ENCODE measurements around the gene CRYGB. TPM values are rescaled to one million over a fixed set of nuclear protein-coding genes. Genes with fewer than 3 reads are reported as not detected.
A peak's percentile ranks its signal among the peaks of the same experiment; 100 is the strongest.

The CRYGB gene
- polyA plus RNA-seq, 1 of the 3 experiments (the other 2 are of a cell fraction): not detected

DNA sequence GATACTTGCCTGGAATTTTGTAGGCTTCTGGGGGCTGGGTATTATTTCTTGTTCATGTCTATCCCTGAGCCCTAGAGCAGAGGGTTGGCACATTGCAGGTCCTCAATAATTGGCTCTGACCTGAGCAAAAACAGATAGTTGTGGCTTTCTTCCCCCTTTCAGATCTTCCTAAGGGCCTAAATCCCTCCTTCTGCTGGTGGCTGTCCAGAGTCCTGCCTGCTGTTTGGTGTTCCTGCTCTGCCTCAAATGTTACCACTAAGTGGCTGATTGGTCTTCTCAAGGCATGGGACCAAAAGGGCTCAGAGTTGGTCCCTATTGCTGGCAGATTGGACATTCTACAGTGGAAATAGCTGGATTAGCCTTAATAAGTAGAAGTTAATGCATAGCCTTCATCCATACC is 1.1 kb upstream of the CRYGB start:
- Histone ChIP-seq H3K9me2 (no peaks in the 10 kb centered on the region), H3K4me3 (ENCODE audit: low read depth in 2 of 2, low read length in 1 of 2) (no peak overlapping the region), H3K9ac (no peak overlapping the region), H3K27me3 (ENCODE audit: insufficient read depth) (no peaks in the 10 kb centered on the region), H3K9me3 (no peaks in the 10 kb centered on the region), H3K4me1 (ENCODE audit: control insufficient read depth in 1 of 2, insufficient read depth in 2 of 2, low read depth in 1 of 2, low read length in 1 of 2) (peaks cover 6% of the 10 kb centered on the region in 2 experiments; a peak in 3 of 4 replicates), H3K4me2 (no peak overlapping the region), H3F3A (replicated peaks; ENCODE audit: insufficient read depth) (no peaks in the 10 kb centered on the region), H2AFZ (ENCODE audit: low read depth) (no peak overlapping the region), H3K79me2 (ENCODE audit: insufficient read depth) (no peaks in the 10 kb centered on the region), H3K27ac (ENCODE audit: low read depth in 2 of 2, low read length in 1 of 2) (no peak overlapping the region), H4K20me1 (ENCODE audit: insufficient read depth) (no peaks in the 10 kb centered on the region), H3K36me3 (replicated peaks in 1 of 2; ENCODE audit: control insufficient read depth in 1 of 2, insufficient read depth in 2 of 2, low read length in 1 of 2) (no peaks in the 10 kb centered on the region)
- CTCF ChIA-PET: interaction anchor here (1.0 to 2.2 kb wide), 2 partner anchors 28 to 108 kb away, joined by 6 to 7 read pairs; partner anchors contain the start of gene IDH1
- POLR2A ChIA-PET: no interaction called here
- DNase-seq: no peak
- TF ChIP-seq RFX5 (IDR thresholded peaks at IDR 0.05; ENCODE audit: low read length): no peak
- TF ChIP-seq, protein P1, sequence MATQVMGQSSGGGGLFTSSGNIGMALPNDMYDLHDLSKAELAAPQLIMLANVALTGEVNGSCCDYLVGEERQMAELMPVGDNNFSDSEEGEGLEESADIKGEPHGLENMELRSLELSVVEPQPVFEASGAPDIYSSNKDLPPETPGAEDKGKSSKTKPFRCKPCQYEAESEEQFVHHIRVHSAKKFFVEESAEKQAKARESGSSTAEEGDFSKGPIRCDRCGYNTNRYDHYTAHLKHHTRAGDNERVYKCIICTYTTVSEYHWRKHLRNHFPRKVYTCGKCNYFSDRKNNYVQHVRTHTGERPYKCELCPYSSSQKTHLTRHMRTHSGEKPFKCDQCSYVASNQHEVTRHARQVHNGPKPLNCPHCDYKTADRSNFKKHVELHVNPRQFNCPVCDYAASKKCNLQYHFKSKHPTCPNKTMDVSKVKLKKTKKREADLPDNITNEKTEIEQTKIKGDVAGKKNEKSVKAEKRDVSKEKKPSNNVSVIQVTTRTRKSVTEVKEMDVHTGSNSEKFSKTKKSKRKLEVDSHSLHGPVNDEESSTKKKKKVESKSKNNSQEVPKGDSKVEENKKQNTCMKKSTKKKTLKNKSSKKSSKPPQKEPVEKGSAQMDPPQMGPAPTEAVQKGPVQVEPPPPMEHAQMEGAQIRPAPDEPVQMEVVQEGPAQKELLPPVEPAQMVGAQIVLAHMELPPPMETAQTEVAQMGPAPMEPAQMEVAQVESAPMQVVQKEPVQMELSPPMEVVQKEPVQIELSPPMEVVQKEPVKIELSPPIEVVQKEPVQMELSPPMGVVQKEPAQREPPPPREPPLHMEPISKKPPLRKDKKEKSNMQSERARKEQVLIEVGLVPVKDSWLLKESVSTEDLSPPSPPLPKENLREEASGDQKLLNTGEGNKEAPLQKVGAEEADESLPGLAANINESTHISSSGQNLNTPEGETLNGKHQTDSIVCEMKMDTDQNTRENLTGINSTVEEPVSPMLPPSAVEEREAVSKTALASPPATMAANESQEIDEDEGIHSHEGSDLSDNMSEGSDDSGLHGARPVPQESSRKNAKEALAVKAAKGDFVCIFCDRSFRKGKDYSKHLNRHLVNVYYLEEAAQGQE (IDR thresholded peaks at IDR 0.05; ENCODE audit: low read depth, low read length): peak; percentile 78

DNA sequence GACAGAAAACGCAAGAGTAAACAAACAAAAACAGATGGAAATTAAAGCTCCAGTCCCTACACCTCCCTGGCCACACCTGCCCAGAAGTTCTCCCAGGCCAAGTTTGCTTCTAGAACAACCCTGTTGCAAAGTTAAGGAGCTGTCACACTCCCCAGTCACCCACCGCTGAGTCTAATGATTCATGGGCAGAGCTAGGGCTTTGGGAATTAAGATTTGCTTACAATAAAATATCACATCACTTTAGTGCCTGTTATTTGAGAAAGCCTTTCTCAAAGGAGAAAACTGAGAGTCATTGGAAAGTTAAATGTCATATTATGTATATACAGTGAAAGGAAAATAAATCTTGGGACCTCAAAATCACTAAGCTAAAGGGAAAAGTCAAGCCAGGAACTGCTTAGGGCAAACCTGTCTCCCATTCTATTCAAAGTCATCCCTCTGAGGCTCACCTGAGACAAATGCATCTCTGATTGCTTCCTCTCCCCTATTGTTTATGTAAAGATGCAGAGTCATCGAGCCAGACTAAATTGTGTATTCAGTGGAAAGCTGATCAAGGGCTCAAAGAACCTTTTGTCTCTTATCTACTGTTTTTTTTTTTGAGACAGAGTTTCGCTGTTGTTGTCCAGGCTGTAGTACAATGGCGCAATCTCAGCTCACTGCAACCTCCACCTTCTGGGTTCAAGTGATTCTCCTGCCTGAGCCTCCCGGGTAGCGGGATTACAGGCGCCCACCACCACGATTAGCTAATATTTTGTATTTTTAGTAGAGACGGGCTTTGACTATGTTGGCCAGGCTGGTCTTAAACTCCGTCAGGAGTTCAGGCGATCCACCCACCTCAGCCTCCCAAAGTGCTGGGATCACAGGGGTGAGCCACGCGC is 2.8 kb downstream of the CRYGB start:
- Histone ChIP-seq H3F3A (replicated peaks; ENCODE audit: insufficient read depth) (no peaks in the 10 kb centered on the region), H4K20me1 (ENCODE audit: insufficient read depth) (no peaks in the 10 kb centered on the region), H3K27ac (ENCODE audit: low read depth in 2 of 2, low read length in 1 of 2) (peak overlapping the region in 1 of 2 experiments; percentile 81; a peak in 2 of 4 replicates), H3K9me3 (no peaks in the 10 kb centered on the region), H3K4me2 (peak overlapping the region; percentile 28; the same call in 1 of the 2 replicates), H3K9me2 (no peaks in the 10 kb centered on the region), H3K27me3 (ENCODE audit: insufficient read depth) (no peaks in the 10 kb centered on the region), H3K4me1 (ENCODE audit: control insufficient read depth in 1 of 2, insufficient read depth in 2 of 2, low read depth in 1 of 2, low read length in 1 of 2) (peaks cover 6 to 8% of the 10 kb centered on the region in 2 experiments; a peak in 3 of 4 replicates), H3K4me3 (ENCODE audit: low read depth in 2 of 2, low read length in 1 of 2) (no peak overlapping the region), H3K9ac (no peak overlapping the region), H3K79me2 (ENCODE audit: insufficient read depth) (no peaks in the 10 kb centered on the region), H2AFZ (ENCODE audit: low read depth) (0 out of 2 replicates have a peak overlapping the region, but pooled peaks have one; percentile 41), H3K36me3 (replicated peaks in 1 of 2; ENCODE audit: control insufficient read depth in 1 of 2, insufficient read depth in 2 of 2, low read length in 1 of 2) (no peaks in the 10 kb centered on the region)
- POLR2A ChIA-PET: no interaction called here
- CTCF ChIA-PET: interaction anchor here (0.6 to 3.0 kb wide), 6 partner anchors 12 to 148 kb away, joined by 3 to 22 read pairs (median 3); partner anchors contain the start of gene IDH1
- DNase-seq: no peak
- 80% methylated on average over 14 of the region's 14 CpGs for WGBS (ENCODE audit: low lambda C conversion rate)
- TF ChIP-seq, protein P2, sequence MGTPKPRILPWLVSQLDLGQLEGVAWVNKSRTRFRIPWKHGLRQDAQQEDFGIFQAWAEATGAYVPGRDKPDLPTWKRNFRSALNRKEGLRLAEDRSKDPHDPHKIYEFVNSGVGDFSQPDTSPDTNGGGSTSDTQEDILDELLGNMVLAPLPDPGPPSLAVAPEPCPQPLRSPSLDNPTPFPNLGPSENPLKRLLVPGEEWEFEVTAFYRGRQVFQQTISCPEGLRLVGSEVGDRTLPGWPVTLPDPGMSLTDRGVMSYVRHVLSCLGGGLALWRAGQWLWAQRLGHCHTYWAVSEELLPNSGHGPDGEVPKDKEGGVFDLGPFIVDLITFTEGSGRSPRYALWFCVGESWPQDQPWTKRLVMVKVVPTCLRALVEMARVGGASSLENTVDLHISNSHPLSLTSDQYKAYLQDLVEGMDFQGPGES (IDR thresholded peaks at IDR 0.05; ENCODE audit: low read depth, low read length): no peak
- TF ChIP-seq RCOR1 (IDR thresholded peaks at IDR 0.05; ENCODE audit: low read length) (no peak), JUND (IDR thresholded peaks at IDR 0.05) (no peak)
